ENCODE data around the gene PI16.

The PI16 gene

DNA sequence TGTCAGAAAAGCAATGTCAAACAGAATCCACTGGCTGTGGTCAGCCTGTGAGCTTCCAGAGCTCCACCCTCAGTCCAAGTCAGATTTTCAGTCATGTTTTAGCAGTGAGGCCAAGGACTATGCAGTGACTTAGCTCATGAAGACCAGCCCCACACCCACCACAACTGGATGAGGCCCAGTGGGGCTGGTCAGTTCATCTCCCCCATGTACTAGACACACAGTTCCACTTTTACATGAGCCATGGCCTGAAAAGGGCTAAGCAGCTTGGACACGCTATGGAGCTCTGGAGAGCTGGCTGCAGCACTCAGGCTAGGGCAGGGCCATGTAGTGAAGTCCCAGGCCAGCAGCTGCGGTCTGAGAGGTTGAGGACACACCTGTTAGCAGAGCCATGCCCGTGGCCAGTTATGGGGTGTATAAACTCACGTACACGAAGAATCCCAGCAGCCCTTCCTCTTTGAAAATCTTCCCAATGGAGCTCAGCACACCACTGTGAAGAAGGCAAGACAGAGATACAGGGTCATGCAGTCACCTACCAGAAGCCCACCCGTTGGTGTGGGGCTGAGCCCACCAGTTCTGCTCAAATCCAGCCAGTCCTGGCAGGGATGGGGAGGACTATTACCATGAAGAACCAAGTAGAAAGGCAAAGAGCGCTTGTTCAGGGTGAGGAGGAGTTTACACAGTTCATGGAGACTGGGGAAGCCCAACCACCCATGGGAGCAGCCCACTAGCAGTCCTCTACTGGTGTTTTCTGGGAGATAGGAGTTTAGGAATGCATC is 20.9 kb downstream of the PI16 start:
- TF ChIP-seq, protein P1, sequence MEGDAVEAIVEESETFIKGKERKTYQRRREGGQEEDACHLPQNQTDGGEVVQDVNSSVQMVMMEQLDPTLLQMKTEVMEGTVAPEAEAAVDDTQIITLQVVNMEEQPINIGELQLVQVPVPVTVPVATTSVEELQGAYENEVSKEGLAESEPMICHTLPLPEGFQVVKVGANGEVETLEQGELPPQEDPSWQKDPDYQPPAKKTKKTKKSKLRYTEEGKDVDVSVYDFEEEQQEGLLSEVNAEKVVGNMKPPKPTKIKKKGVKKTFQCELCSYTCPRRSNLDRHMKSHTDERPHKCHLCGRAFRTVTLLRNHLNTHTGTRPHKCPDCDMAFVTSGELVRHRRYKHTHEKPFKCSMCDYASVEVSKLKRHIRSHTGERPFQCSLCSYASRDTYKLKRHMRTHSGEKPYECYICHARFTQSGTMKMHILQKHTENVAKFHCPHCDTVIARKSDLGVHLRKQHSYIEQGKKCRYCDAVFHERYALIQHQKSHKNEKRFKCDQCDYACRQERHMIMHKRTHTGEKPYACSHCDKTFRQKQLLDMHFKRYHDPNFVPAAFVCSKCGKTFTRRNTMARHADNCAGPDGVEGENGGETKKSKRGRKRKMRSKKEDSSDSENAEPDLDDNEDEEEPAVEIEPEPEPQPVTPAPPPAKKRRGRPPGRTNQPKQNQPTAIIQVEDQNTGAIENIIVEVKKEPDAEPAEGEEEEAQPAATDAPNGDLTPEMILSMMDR (IDR thresholded peaks at IDR 0.05; ENCODE audit: control insufficient read depth, extremely low read depth, insufficient read depth) = no peak
- H3K4me3 ChIP-seq (ENCODE audit: low read depth, low read length) = no peak overlapping the region
- DNase-seq (ENCODE audit: low read depth) = no peak

DNA sequence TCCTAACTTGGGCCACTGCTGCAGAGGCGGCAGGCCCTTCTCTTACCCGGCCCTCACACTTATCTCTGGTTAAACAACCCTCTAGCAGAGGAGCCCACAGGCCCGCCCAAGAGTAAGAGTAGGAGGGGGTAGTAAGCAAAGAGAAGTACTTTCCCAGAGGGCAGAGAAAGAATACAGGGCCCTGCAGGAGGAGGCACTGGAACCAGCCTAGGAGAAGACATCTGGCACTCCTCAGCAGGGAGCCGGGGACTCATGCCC is 21.4 kb downstream of the PI16 start:
- no peak for DNase-seq (ENCODE audit: low read depth)
- TF ChIP-seq, protein P1 (IDR thresholded peaks at IDR 0.05; ENCODE audit: control insufficient read depth, extremely low read depth, insufficient read depth) = no peak
- H3K4me3 ChIP-seq (ENCODE audit: low read depth, low read length) = no peak overlapping the region

GRCh38 chr6:36976509-36976908 is 22.0 kb downstream of the PI16 start:
- TF ChIP-seq, protein P1 (IDR thresholded peaks at IDR 0.05; ENCODE audit: control insufficient read depth, extremely low read depth, insufficient read depth) = no peak
- DNase-seq (ENCODE audit: low read depth) = no peak
- H3K4me3 ChIP-seq (ENCODE audit: low read depth, low read length) = no peak overlapping the region

DNA sequence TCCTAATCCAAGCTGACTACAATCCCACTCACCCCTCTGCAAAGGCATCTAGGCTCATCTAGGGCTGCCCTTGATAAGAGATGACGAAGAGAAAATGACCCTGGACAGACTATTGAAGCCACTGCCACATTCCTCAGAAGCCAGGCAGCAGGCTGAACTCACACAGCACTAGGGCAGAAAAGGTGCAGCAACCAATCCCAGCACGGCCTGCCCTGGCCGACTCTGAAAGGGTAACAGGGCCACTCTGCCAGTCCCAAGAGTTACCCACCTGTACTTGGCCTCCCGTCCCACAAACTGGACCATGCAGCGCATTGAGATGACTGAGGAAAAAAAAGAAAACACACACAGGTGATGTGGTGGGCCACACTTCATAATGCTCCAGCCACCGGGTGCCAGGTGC is 22.4 kb downstream of the PI16 start:
- no peak for DNase-seq (ENCODE audit: low read depth)
- TF ChIP-seq, protein P1 (IDR thresholded peaks at IDR 0.05; ENCODE audit: control insufficient read depth, extremely low read depth, insufficient read depth) = no peak

GRCh38 chr6:36977470-36977941 is 23.0 kb downstream of the PI16 start:
- no peak for DNase-seq (ENCODE audit: low read depth)
- TF ChIP-seq, protein P1 (IDR thresholded peaks at IDR 0.05; ENCODE audit: control insufficient read depth, extremely low read depth, insufficient read depth) = 0 out of 2 replicates have a peak, but pooled peaks have one; percentile 23
- no peak overlapping the region for H3K4me3 ChIP-seq (ENCODE audit: low read depth, low read length)

More for the DNA sequence above, 22.4 kb downstream of the PI16 start:
- H3K4me3 ChIP-seq (ENCODE audit: low read depth, low read length) = no peak overlapping the region

DNA sequence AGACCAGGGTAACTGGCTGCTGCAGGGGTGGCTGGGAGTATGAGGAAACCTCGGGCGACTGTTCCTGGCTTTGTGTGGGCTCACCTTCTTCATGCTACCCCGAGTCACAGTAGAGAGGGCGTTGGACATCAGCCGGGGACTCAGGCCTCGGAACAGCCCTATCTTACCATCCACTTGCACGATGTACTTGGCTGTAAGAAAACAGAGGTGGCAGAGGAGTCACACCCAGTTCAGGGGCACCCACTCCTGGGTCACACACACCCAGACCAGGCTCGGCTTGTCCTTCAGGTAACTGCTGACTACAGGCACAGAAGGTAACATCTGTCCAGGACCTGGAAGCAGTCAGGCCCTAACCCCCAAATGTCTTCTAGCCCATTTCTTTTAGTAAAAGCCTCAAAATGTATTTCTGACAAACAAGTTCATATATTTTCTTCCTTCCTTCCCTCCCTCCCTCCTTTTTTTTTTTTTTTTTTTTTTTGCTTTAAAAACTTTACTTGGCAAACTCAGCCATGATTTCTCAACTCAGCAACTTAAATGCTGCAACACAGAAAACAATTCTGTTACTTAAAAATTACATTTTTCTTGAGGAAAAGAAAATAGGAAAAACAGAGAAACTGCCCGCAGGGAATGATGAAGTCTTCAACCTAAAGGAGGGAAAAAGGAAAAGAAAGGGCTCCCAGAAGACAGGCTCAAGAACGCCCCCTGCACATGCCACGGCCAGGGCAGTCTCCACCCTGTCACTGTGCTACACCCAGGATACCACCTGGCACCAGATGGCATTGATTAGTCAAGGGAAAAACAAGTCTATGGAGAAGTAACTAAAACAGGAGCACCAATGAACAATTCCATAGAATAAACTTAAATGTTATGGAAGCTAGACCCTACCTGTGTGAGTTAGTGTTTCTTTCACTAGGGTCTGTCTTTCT is 24.1 kb downstream of the PI16 start:
- no peak for DNase-seq (ENCODE audit: low read depth)
- H3K4me3 ChIP-seq (ENCODE audit: low read depth, low read length) = no peak overlapping the region
- TF ChIP-seq, protein P1 (IDR thresholded peaks at IDR 0.05; ENCODE audit: control insufficient read depth, extremely low read depth, insufficient read depth) = no peak

Measured in LNCaP clone FGC (cell line).